Endometrial microvascular endothelial cells (primary cell): Measurements from ENCODE around the gene PGLYRP4. TPM values are rescaled to one million over a fixed set of nuclear protein-coding genes. Genes with fewer than 3 reads are reported as not detected.

ENCODE experiments used
- in situ Hi-C: cut with HindIII; loops from 2 replicates; pipeline ENCODE4 v1.10.0; 2017; ENCODE audit warnings: low sequenced_read_pairs, low pct_unique_long_range_greater_than_20kb; ENCODE audit errors: inconsistent ontology term
- total RNA-seq: library from RNA; depleted of rRNA; stranded (reverse); fragments of >200 nt; gene quantifications from one replicate; pipeline ENCODE4 v1.2.3, GENCODE V29; 2015; ENCODE audit errors: inconsistent ontology term

Gene PGLYRP4
- not detected for total RNA-seq

- in situ Hi-C loops, result no loop called here
Measured at GRCh38 chr1:153348511-153349362, at the start of gene PGLYRP4. PGLYRP4 (minus strand) TSS chr1:153348841; CDS start chr1:153347932, 909 bp downstream.

GRCh38 chr1:153397924-153398651 is 49.4 kb upstream of the PGLYRP4 start:
- in situ Hi-C loops, result no loop called here

- in situ Hi-C loops, result no loop called here
Measured at GRCh38 chr1:153397051-153397923, 48.6 kb upstream of the PGLYRP4 start.

- in situ Hi-C loops, result no loop called here
Measured at GRCh38 chr1:153396461-153396860, 47.8 kb upstream of the PGLYRP4 start.

- in situ Hi-C loops, result no loop called here
Measured at GRCh38 chr1:153395776-153396175, 47.1 kb upstream of the PGLYRP4 start.

- in situ Hi-C loops, result no loop called here
Measured at GRCh38 chr1:153395136-153395685, 46.6 kb upstream of the PGLYRP4 start.

- in situ Hi-C loops, result no loop called here
Measured at GRCh38 chr1:153394391-153394790, 45.8 kb upstream of the PGLYRP4 start.

- in situ Hi-C loops, result no loop called here
Measured at GRCh38 chr1:153393926-153394325, 45.3 kb upstream of the PGLYRP4 start.

- in situ Hi-C loops, result no loop called here
Measured at GRCh38 chr1:153392822-153393221, 44.2 kb upstream of the PGLYRP4 start.

GRCh38 chr1:153392258-153392657 is 43.6 kb upstream of the PGLYRP4 start:
- in situ Hi-C loops, result no loop called here

GRCh38 chr1:153390938-153391710 is 42.5 kb upstream of the PGLYRP4 start, which contains the start of gene S100A8:
S100A8 (minus strand) TSS chr1:153391073; CDS start chr1:153390535, 538 bp downstream.
- in situ Hi-C loops, result no loop called here

GRCh38 chr1:153389973-153390879 is 41.6 kb upstream of the PGLYRP4 start:
- in situ Hi-C loops, result no loop called here

- in situ Hi-C loops, result no loop called here
Measured at GRCh38 chr1:153389401-153389800, 40.8 kb upstream of the PGLYRP4 start.

GRCh38 chr1:153387785-153388184 is 39.1 kb upstream of the PGLYRP4 start:
- in situ Hi-C loops, result no loop called here

- in situ Hi-C loops, result no loop called here
Measured at GRCh38 chr1:153387001-153387400, 38.4 kb upstream of the PGLYRP4 start.

GRCh38 chr1:153386500-153386901 is 37.9 kb upstream of the PGLYRP4 start:
- in situ Hi-C loops, result no loop called here

GRCh38 chr1:153384958-153385580 is 36.4 kb upstream of the PGLYRP4 start:
- in situ Hi-C loops, result no loop called here
